ENCODE data around the gene RASSF3.

The RASSF3 gene

GRCh38 chr12:64671681-64672080, 61.4 kb downstream of the RASSF3 start:
- TF ChIP-seq, protein P1, sequence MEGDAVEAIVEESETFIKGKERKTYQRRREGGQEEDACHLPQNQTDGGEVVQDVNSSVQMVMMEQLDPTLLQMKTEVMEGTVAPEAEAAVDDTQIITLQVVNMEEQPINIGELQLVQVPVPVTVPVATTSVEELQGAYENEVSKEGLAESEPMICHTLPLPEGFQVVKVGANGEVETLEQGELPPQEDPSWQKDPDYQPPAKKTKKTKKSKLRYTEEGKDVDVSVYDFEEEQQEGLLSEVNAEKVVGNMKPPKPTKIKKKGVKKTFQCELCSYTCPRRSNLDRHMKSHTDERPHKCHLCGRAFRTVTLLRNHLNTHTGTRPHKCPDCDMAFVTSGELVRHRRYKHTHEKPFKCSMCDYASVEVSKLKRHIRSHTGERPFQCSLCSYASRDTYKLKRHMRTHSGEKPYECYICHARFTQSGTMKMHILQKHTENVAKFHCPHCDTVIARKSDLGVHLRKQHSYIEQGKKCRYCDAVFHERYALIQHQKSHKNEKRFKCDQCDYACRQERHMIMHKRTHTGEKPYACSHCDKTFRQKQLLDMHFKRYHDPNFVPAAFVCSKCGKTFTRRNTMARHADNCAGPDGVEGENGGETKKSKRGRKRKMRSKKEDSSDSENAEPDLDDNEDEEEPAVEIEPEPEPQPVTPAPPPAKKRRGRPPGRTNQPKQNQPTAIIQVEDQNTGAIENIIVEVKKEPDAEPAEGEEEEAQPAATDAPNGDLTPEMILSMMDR (IDR thresholded peaks at IDR 0.05): no peak

- TF ChIP-seq, protein P1 (IDR thresholded peaks at IDR 0.05): no peak
These were observed 62.7 kb downstream of the RASSF3 start for GRCh38 chr12:64672925-64673409.

GRCh38 chr12:64673490-64674169, 63.3 kb downstream of the RASSF3 start:
- TF ChIP-seq, protein P1 (IDR thresholded peaks at IDR 0.05): no peak

- TF ChIP-seq, protein P1 (IDR thresholded peaks at IDR 0.05): no peak
These were observed 64.2 kb downstream of the RASSF3 start for GRCh38 chr12:64674367-64674922.

DNA sequence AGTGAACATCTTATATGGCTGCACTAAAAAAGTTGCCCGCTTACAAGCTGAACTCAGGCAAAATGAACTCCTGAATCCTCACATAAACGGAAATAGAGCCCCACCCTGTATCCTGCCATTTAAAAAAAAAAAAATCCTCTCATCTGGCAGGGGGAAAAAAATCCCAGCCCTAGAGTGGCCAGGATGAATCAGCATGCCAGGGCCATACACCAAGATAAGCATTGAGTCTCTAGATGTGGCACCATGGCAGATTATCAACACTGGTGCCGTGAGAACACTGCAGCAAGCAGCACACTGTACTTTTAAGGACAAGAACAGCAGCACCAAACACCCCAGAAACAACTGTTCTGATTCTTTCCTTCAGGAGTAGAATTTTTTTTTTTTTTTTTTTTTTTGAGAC, 65.5 kb downstream of the RASSF3 start:
- TF ChIP-seq, protein P1 (IDR thresholded peaks at IDR 0.05): no peak

- TF ChIP-seq, protein P1 (IDR thresholded peaks at IDR 0.05): no peak; the same call in 1 of the 2 replicates
These were observed 68.0 kb downstream of the RASSF3 start for GRCh38 chr12:64678248-64678647.

DNA sequence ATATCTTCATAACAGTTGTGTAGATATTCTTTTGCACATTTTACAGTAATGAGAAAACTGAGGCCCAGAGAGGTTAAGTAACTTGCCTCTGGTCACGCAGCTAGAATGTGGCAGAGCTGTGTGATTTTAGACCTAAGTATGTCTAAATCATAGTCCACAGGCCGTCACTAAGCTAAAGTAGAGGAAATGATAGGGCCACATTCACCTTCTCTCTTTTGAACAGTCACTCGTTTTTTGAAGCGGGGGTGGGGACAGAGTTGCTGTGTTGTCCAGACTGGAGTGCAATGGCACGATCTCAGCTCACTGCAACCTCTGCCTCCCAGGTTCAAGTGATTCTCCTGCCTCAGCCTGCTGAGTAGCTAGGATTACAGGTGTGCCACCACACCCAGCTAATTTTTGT, 68.5 kb downstream of the RASSF3 start:
- TF ChIP-seq, protein P1 (IDR thresholded peaks at IDR 0.05): no peak
